ENCODE data around the gene EYS.

Gene EYS

DNA sequence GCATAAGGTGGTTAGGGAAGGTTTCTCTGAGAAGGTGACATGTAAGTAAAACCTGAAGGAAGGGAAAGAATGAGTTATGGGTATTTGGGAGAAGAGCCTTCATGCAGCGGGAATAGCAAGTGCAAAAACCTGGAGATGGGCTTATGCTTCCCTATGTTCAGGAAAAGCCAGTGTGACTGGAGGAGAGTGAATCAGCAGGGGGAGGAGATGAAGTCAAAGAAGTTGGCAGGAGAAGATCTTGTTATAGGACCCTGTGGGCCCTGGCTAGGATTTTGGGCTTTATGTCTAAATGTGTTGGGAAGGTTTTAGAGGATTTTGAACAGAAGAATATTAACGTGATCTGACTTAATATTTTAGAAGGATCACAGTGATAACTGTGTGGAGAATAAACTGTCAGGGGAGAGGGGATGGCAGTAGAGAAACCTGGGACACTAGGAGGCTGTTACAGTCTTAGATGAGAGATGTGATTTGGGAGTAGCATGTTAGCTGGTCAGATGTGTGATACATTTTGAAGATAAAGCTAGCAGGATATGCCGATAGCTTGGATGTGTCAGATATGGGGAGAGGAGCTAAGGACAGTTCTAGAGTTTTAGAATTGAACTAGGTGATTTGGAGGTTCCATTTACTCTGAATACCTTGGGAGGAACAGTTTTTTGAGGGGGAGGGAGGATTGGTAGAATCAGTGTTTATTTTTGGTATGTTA, 2030.5 kb downstream of the EYS start:
- DNase-seq = no peak

DNA sequence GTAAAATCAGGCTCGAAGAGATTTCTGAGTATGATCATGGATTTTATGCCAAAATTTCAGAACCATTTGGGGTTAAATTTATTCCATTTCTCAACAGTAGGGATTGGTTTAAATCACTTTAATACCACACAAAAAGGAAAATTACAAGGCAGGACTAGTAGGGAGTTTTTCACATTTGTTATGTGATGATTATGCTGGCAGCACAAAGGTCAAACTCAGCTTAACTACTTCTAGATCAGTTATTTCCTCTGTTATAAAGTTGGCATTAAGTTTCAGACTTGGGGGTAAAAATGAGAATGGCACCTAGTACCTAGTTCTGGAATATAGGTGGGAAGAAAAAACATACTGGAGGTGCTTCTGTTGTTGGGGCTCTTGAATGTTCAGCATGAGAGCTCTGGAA, 2031.9 kb downstream of the EYS start:
- DNase-seq = no peak

DNA sequence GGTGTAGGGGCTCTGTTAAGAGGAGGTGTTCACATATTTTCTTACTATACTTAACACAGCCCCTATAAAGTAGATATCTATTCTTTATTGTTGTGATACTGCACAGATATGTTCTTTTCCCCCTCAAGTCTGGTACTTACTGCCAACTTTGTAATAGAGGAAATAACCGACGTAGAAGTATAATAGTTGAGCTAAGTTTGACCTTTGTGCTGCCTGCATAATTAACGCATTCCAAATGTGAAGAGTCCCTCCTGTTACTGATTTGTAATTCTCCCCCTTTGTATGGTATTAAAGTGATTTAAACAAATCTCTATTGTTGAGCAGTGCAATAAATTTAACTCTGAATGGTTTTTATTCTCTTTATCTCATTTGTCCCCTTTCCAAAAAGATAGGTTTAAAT, 2032.4 kb downstream of the EYS start:
- DNase-seq = no peak

DNA sequence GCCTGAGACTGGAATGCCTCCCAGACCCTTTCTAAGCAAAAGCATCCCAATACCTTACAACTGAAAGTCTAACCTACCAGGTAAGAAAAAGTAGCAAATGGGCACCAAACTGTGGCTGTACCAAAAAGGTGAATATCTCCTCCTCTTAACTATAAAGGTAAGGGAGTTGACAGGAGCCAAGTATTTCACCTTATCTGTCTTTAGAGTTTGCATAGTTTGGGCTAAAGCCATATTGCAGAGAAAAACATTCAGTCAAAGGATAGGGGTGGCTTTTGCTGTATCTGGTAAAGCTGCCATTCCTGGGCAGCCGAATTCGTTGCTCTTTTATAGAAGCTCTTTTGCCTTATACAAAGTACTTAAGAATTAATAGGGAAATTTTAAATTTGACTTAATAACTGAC, 2033.3 kb downstream of the EYS start:
- DNase-seq = no peak

DNA sequence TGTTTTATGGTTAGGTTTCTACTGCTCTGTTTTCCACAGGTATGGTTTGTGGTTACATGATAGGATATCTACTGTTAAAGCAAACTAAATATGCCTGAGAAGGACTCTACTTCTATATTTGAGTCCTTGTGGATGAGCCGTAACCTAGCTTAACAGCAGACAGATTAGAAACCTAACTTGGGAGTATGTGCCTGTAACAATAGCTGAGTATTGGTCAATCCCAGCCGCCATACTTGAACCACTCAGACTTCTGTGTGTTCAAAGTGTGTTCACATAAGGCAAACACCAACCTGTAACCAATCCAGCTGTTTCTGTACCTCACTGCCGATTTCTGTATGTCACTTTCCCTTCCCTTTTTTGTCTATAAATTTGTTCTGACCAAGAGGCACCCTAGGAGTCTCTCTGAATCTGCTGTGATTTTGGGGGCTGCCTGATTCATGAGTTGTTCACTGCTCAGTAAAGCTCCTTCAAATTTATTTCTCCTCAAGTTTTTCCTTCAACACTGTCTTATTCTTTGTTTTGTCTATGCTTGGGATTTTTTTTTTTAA, 2034.4 kb downstream of the EYS start:
- no peak for DNase-seq

DNA sequence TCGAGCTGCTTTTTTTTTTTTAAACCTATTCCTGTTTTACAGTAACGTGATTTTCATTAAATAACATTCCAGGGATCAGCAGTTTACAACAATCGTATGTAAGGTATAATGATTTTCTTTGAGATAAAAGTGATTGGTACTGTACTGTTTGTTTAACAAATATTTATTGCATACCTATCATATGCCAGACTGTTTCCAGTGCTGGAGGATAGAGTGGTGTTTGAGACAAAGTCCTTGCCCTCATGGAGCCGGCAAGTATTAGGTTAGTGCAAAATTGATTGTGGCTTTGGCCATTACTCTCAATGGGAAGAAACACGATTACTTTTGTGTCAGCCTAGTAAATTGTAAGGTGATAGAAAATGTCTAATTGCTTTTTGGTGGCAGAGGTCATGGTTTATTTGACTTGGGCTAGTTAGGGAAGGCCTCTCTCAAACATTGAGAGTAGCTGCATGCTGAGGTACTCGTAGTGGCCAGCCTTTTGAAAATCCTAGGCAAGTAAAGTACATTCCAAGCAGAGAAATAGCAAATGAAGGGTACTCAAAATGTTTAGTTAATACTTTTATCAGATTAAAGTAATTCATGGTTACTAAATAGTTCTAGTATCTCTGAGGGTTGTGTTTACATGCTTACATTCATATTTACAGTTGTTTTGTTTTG, 2035.8 kb downstream of the EYS start:
- no peak for DNase-seq
